Esophagus squamous epithelium (tissue), 5 donors: ENCODE results near the gene CALML5. TPM values are rescaled to one million over a fixed set of nuclear protein-coding genes. Genes with fewer than 3 reads are reported as not detected.

Source experiments
- DNase-seq: peaks from one replicate; lab custom pipeline; 2025; lab: John Stamatoyannopoulos, UW
- H3K27ac ChIP-seq, 4 donors: fragments of 200-600 bp; sonication (generic); one replicate each; pipeline ENCODE4 v1.5.1; 2016 to 2019; ENCODE audit warnings: mild to moderate bottlenecking in 1 of 4
- H3K27me3 ChIP-seq, 4 donors: fragments of 200-600 bp; sonication (generic); 1 replicate in 3 of 4; 2 replicates in 1 of 4; pipeline versions ENCODE4 v1.5.1 to v1.6.0; 2017 to 2021; ENCODE audit warnings: antibody characterized with exemption in 1 of 4
- H3K36me3 ChIP-seq, 3 donors: fragments of 200-600 bp; sonication (generic); one replicate each; pipeline ENCODE4 v1.5.1; 2016 to 2019
- H3K4me1 ChIP-seq, 3 donors: fragments of 200-600 bp; sonication (generic); one replicate each; pipeline ENCODE4 v1.5.1; 2017 to 2019
- H3K4me3 ChIP-seq, 4 donors: fragments of 200-600 bp; sonication (generic); 1 replicate in 3 of 4; 2 replicates in 1 of 4; pipeline ENCODE4 v1.5.1; 2016 to 2019; ENCODE audit warnings: mild to moderate bottlenecking in 2 of 4, moderate library complexity in 1 of 4
- H3K9me3 ChIP-seq, 3 donors: fragments of 200-600 bp; sonication (generic); one replicate each; pipeline ENCODE4 v1.5.1; 2016 to 2019
- POLR2A ChIP-seq, 4 donors: fragments of 450-650 bp; IDR thresholded peaks; one replicate each; pipeline ENCODE4 v1.6.1; 2017; ENCODE audit warnings: antibody characterized with exemption in 4 of 4, mild to moderate bottlenecking in 4 of 4, moderate library complexity in 3 of 4
- WGBS, 2 donors: methylation state at CpG; one replicate each; pipeline ENCODE4 v1.1.5; 2018; 5-methylcytosine and 5-hydroxymethylcytosine counted together
- intact Hi-C: fragments of 100-400 bp; cut with DNase I; formaldehyde crosslinking; loops from one replicate; pipeline ENCODE4 v1.15.0; 2022
- total RNA-seq, 4 donors: library from RNA; depleted of rRNA; stranded (reverse); fragments of >200 nt; gene quantifications; one replicate each; pipeline ENCODE4 v1.1.0, GENCODE V29; 2016
- TF ChIP-seq, protein P1 (sequence below), 6 experiments: fragments of 450-650 bp in 4 of 6; fragments of 200-600 bp in 2 of 6; sonication (generic) in 2 of 6; IDR thresholded peaks; one replicate each; pipeline ENCODE4 v1.5.1; 2016 to 2019; ENCODE audit warnings: antibody characterized with exemption in 6 of 6, mild to moderate bottlenecking in 4 of 6, moderate library complexity in 4 of 6
- donor health status: DM: yes; HTN: yes; CAD: no.

CALML5 gene
- total RNA-seq, 4 donors from 2014 or later: 14.5 to 148 (median 22.6) TPM

- TF ChIP-seq, protein P1, sequence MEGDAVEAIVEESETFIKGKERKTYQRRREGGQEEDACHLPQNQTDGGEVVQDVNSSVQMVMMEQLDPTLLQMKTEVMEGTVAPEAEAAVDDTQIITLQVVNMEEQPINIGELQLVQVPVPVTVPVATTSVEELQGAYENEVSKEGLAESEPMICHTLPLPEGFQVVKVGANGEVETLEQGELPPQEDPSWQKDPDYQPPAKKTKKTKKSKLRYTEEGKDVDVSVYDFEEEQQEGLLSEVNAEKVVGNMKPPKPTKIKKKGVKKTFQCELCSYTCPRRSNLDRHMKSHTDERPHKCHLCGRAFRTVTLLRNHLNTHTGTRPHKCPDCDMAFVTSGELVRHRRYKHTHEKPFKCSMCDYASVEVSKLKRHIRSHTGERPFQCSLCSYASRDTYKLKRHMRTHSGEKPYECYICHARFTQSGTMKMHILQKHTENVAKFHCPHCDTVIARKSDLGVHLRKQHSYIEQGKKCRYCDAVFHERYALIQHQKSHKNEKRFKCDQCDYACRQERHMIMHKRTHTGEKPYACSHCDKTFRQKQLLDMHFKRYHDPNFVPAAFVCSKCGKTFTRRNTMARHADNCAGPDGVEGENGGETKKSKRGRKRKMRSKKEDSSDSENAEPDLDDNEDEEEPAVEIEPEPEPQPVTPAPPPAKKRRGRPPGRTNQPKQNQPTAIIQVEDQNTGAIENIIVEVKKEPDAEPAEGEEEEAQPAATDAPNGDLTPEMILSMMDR (IDR thresholded peaks at IDR 0.05): no peak
- TF ChIP-seq POLR2A (IDR thresholded peaks at IDR 0.05): no peak
- WGBS, 2 donors: 0 to 30% methylated on average over 2 of the region's 2 CpGs
- Histone ChIP-seq H3K36me3 (no peaks in the 10 kb centered on the region), H3K4me1 (peaks cover 39 to 100% (median 59%) of the 10 kb centered on the region in 3 donors), H3K4me3 (no peak overlapping the region), H3K27me3 (no peaks in the 10 kb centered on the region), H3K9me3 (no peaks in the 10 kb centered on the region), H3K27ac (peak overlapping the region; percentile 59 to 92 (median 80))
- intact Hi-C loops: no loop called here
- DNase-seq: no peak
Measured at GRCh38 chr10:5506246-5506645, 6.9 kb upstream of the CALML5 start.

- intact Hi-C loops: no loop called here
- Histone ChIP-seq H3K27ac (peak overlapping the region; percentile 70 to 92 (median 82)), H3K9me3 (no peaks in the 10 kb centered on the region), H3K27me3 (no peaks in the 10 kb centered on the region), H3K4me3 (no peak overlapping the region), H3K4me1 (peaks cover 33 to 100% (median 61%) of the 10 kb centered on the region in 3 donors), H3K36me3 (no peaks in the 10 kb centered on the region)
- DNase-seq: no peak
- 43 to 48% methylated on average over 10 to 18 of the region's 18 CpGs for WGBS, 2 donors
- no peak for TF ChIP-seq POLR2A (IDR thresholded peaks at IDR 0.05)
- TF ChIP-seq, protein P1 (IDR thresholded peaks at IDR 0.05): no peak
Measured at GRCh38 chr10:5504146-5505072, 5.0 kb upstream of the CALML5 start.

DNA sequence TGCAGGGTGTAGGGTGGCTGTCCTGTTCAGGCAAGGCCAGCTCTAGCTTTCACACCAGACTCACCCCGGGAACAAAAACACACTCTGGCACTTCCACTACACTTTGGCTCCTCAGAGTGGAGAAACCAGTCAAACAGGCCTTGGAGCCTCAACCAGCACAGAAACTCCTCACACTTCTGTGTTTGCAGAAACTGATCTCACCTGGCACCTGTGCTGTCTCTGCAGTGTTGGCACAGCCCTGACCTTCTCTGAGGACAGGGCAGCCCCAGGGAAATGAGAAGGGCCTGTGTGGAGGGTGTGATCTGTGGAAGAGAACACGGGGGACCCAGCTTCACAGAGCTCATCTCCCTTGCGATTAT lies 4.1 kb upstream of the CALML5 start:
- DNase-seq: no peak
- WGBS, 2 donors: 30 to 71% methylated on average over 1 to 3 of the region's 3 CpGs
- no peaks in the 10 kb centered on the region for H3K27me3 ChIP-seq
- peaks cover 36 to 100% (median 66%) of the 10 kb centered on the region in 3 donors for H3K4me1 ChIP-seq
- peak overlapping the region; percentile 70 to 92 (median 82) for H3K27ac ChIP-seq
- no peaks in the 10 kb centered on the region for H3K36me3 ChIP-seq
- H3K4me3 ChIP-seq: no peak overlapping the region
- H3K9me3 ChIP-seq: no peaks in the 10 kb centered on the region
- TF ChIP-seq, protein P1 (IDR thresholded peaks at IDR 0.05): no peak
- TF ChIP-seq POLR2A (IDR thresholded peaks at IDR 0.05): no peak
- intact Hi-C loops: no loop called here

- WGBS, 2 donors: 50 to 84% methylated on average over 6 to 7 of the region's 14 CpGs
- no peak for DNase-seq
- H3K4me3 ChIP-seq: no peak overlapping the region
Measured at GRCh38 chr10:5502571-5503476, 3.5 kb upstream of the CALML5 start.

More at GRCh38 chr10:5502571-5503476, 3.5 kb upstream of the CALML5 start:
- Histone ChIP-seq H3K27me3 (no peaks in the 10 kb centered on the region), H3K4me1 (peaks cover 38 to 98% (median 60%) of the 10 kb centered on the region in 3 donors), H3K36me3 (no peaks in the 10 kb centered on the region), H3K27ac (peak overlapping the region; percentile 37 to 92 (median 63)), H3K9me3 (no peaks in the 10 kb centered on the region)
- TF ChIP-seq POLR2A (IDR thresholded peaks at IDR 0.05): no peak
- TF ChIP-seq, protein P1 (IDR thresholded peaks at IDR 0.05): no peak
- intact Hi-C loops: no loop called here
